ENCODE data around the gene KIAA1217.

Gene KIAA1217

DNA sequence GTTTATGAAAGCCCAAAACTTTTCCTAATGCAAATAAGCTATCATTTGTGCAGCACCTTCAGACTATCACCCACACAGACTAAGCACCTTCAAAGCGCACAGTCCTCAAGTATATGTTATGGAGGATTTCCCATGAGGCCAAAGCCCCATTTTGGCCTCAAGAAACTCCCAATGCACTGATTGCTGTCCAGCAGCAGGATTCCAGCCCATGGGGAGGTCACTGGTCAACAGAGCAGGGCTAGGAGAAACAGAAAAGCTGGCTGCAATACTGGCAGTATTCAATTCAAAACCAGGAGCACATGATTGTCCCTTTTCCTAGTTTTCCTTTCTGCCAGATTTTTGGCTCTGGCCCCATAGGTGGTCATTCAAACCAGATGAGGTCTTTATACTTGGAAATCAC is 24.5 kb upstream of the KIAA1217 start:
- Histone ChIP-seq H3K27ac (no peak overlapping the region), H3K9me3 (peaks cover 0 to 1% (median 0%) of the 10 kb centered on the region in 3 donors), H3K4me1 (peaks cover 0 to 6% (median 3%) of the 10 kb centered on the region in 4 donors), H3K27me3 (no peaks in the 10 kb centered on the region), H3K36me3 (no peaks in the 10 kb centered on the region), H3K4me3 (no peak overlapping the region)
- intact Hi-C loops (cut with DNase I; ENCODE audit: low total_unique reads) = no loop called here
- TF ChIP-seq, protein P1, sequence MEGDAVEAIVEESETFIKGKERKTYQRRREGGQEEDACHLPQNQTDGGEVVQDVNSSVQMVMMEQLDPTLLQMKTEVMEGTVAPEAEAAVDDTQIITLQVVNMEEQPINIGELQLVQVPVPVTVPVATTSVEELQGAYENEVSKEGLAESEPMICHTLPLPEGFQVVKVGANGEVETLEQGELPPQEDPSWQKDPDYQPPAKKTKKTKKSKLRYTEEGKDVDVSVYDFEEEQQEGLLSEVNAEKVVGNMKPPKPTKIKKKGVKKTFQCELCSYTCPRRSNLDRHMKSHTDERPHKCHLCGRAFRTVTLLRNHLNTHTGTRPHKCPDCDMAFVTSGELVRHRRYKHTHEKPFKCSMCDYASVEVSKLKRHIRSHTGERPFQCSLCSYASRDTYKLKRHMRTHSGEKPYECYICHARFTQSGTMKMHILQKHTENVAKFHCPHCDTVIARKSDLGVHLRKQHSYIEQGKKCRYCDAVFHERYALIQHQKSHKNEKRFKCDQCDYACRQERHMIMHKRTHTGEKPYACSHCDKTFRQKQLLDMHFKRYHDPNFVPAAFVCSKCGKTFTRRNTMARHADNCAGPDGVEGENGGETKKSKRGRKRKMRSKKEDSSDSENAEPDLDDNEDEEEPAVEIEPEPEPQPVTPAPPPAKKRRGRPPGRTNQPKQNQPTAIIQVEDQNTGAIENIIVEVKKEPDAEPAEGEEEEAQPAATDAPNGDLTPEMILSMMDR (IDR thresholded peaks at IDR 0.05) = no peak
- DNase-seq = no peak

DNA sequence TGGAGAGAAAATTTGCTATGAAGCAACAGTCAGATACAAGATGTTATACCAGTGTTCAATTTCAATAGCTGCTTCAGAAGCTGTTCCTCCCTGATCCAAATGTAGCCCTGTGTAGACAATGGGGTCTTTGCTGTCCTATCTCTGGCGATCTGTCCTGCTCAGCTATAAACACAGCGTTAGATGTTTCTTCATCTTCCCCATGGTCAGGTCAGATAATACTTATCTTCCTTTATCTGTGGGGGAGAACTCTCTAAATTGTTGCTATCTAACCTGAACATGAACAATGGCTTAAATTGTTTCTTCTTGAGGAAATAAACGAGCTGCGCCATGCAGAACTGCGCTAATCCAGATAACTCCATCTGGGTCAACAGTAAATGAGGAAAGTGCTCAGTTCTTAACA is 15.6 kb upstream of the KIAA1217 start:
- intact Hi-C loops (cut with DNase I; ENCODE audit: low total_unique reads) = no loop called here
- H3K27me3 ChIP-seq = no peaks in the 10 kb centered on the region
- no peak overlapping the region for H3K4me3 ChIP-seq
- no peaks in the 10 kb centered on the region for H3K9me3 ChIP-seq
- TF ChIP-seq, protein P1 (IDR thresholded peaks at IDR 0.05) = no peak
- H3K36me3 ChIP-seq = no peaks in the 10 kb centered on the region
- H3K27ac ChIP-seq = no peak overlapping the region
- no peak for DNase-seq
- no peaks in the 10 kb centered on the region for H3K4me1 ChIP-seq

DNA sequence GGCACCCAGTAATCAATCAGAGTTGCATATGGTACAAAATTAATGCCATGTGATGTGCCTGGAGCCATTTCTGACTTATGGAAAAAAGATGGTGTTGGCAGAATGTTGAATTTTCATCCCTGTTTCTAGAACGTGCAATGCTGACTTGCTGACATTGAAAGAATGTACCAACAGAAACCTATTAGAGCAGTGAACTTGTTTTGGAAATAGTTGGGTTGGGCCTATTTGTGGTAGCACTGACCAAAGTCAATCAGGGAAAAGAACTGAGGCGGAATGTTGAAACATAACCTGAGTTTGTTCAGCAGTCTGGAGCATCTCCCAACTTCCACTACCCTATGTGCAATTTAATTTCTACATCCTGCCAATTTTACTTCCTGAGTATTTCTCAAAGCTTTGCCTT is 11.7 kb upstream of the KIAA1217 start:
- Histone ChIP-seq H3K27me3 (no peaks in the 10 kb centered on the region), H3K9me3 (no peaks in the 10 kb centered on the region), H3K4me1 (peaks cover 0 to 7% (median 0%) of the 10 kb centered on the region in 4 donors), H3K27ac (no peak overlapping the region), H3K4me3 (no peak overlapping the region), H3K36me3 (no peaks in the 10 kb centered on the region)
- no peak for DNase-seq
- intact Hi-C loops (cut with DNase I; ENCODE audit: low total_unique reads) = no loop called here
- TF ChIP-seq, protein P1 (IDR thresholded peaks at IDR 0.05) = no peak

DNA sequence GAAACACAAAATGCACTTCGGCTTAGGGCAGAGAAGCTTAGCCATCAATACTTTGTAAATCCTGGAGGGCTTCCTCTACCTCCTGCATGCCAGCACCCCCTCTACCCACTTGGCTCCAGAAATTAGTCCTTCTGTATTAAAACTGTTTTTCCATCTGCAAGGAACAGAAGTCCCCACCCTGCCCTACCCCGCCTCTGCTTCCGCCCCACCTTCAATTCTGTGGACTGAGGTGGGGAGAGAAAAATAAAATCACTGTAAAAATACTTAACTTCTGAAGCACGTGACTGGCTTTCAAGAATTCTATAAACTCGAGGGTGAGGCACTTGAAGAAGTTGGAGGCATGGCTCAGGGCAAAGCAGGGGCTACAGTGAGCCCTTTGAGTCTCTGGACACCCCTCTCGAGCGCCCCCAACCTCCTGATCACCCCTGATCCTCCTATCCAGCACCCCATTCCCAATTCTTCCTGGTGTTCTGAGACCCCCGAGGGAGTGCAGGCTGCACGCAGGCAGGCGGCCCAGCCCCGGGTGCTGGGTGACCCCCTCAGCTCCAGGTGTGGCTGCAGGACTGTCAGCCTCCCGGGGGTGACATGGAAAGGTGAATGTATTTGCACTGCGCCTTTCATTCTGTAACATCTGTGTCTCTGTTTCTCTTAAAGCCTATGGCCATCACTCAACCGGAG is 7.3 kb upstream of the KIAA1217 start:
- TF ChIP-seq, protein P1 (IDR thresholded peaks at IDR 0.05) = no peak
- no peak for DNase-seq
- no peak overlapping the region for H3K27ac ChIP-seq
- no peak overlapping the region for H3K4me3 ChIP-seq
- intact Hi-C loops (cut with DNase I; ENCODE audit: low total_unique reads) = no loop called here
- peaks cover 0 to 9% (median 0%) of the 10 kb centered on the region in 4 donors for H3K4me1 ChIP-seq
- H3K27me3 ChIP-seq = no peaks in the 10 kb centered on the region
- no peaks in the 10 kb centered on the region for H3K36me3 ChIP-seq
- H3K9me3 ChIP-seq = no peaks in the 10 kb centered on the region

DNA sequence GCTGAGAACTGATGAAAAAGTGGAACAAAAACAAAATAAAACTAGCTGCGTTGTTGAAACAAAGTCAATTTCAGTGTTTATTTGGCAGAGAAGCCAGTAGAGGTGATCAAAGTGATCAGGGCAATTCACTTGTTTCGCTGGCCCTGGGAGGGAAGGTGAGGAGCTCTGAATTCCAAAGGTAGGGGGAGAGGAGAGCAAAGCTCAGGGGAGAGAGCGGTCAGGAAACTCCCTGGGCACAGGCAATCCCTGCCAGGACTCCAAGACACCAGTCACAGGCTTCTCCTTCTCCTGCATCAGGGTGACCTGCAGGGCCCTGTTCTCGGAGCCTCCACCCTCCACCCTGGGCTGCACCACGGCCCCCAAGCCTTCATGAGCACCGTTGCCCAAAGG is 6.8 kb upstream of the KIAA1217 start:
- no peaks in the 10 kb centered on the region for H3K36me3 ChIP-seq
- peaks cover 0 to 9% (median 0%) of the 10 kb centered on the region in 4 donors for H3K4me1 ChIP-seq
- intact Hi-C loops (cut with DNase I; ENCODE audit: low total_unique reads) = no loop called here
- DNase-seq = no peak
- H3K4me3 ChIP-seq = no peak overlapping the region
- H3K9me3 ChIP-seq = no peaks in the 10 kb centered on the region
- no peak overlapping the region for H3K27ac ChIP-seq
- TF ChIP-seq, protein P1 (IDR thresholded peaks at IDR 0.05) = no peak
- H3K27me3 ChIP-seq = no peaks in the 10 kb centered on the region

Data from tibial artery (tissue), 4 donors.